Endothelial cell of umbilical vein (primary cell): Measurements from ENCODE around the gene PRR5. TPM values are rescaled to one million over a fixed set of nuclear protein-coding genes. Genes with fewer than 3 reads are reported as not detected.
"Not testable (repeated sequence)": the region's sequence is repeated elsewhere in the genome, so short reads cannot be mapped to it uniquely, and the experiment has no call there.

ENCODE experiments used
- BruUV-seq: library from RNA; stranded (reverse); fragments of 400-500 nt; replicated peaks from 2 replicates; lab custom pipeline; 2021; lab: Mats Ljungman, UMichigan
- CTCF ChIA-PET: fragments of 300-600, 350-600 bp; sonication (Branson Sonifier 250); formaldehyde crosslinking; loops from one replicate; lab custom pipeline; 2021; ENCODE audit warnings: antibody characterized with exemption, inconsistent platforms; lab: Charles Lee
- POLR2A ChIA-PET: fragments of 300-600, 350-600 bp; sonication (Branson Sonifier 250); formaldehyde crosslinking; loops from one replicate; lab custom pipeline; 2021; ENCODE audit warnings: antibody characterized with exemption, inconsistent platforms; lab: Charles Lee
- DNase-seq: peaks from one replicate; pipeline ENCODE4 v3.0.0-alpha.2; 2011; ENCODE audit warnings: low read depth, low spot score
- FAIRE-seq: peaks from 2 replicates; lab custom pipeline; 2011; peaks lifted over from hg19 to GRCh38; lab: Jason Lieb, UNC
- H2AFZ ChIP-seq: 2 replicates; pipeline ENCODE4 v1.6.0; 2012; ENCODE audit warnings: low read depth, low read length, control low read depth, inconsistent platforms
- H3K27ac ChIP-seq: 2 replicates; pipeline ENCODE4 v1.5.1; 2011; ENCODE audit warnings: low read depth, mild to moderate bottlenecking, control low read depth, low read length, moderate library complexity; ENCODE audit not compliant: insufficient read depth
- H3K27me3 ChIP-seq, 2 experiments: 2 replicates each; pipeline versions ENCODE4 v1.6.0 to v1.6.1; 2011; ENCODE audit warnings: low read length in 2 of 2, mixed read lengths in 1 of 2; ENCODE audit not compliant: control insufficient read depth in 2 of 2, insufficient read depth in 2 of 2
- H3K36me3 ChIP-seq, 2 experiments: 2 replicates in 1 of 2; 3 replicates in 1 of 2; pipeline ENCODE4 v1.5.1; 2011; ENCODE audit warnings: low read length in 2 of 2, mild to moderate bottlenecking in 1 of 2, moderate library complexity in 1 of 2; ENCODE audit not compliant: control insufficient read depth in 2 of 2, insufficient read depth in 2 of 2; ENCODE audit errors: extremely low read depth in 1 of 2
- H3K4me1 ChIP-seq: 3 replicates; pipeline ENCODE4 v1.5.1; 2011; ENCODE audit warnings: mild to moderate bottlenecking, low read length; ENCODE audit not compliant: control insufficient read depth, insufficient read depth; ENCODE audit errors: extremely low read depth
- H3K4me2 ChIP-seq: 2 replicates; pipeline ENCODE4 v1.6.1; 2011; ENCODE audit warnings: low read length, control low read depth, mixed read lengths; ENCODE audit not compliant: insufficient read depth
- H3K4me3 ChIP-seq, 3 experiments: fragments of 200-600 bp in 1 of 3; sonication (generic), shearing (Covaris generic) in 1 of 3; replicated peaks in 1 of 3; 2 replicates each; pipeline ENCODE4 v1.5.1; 2011 to 2016; ENCODE audit warnings: control low read depth in 3 of 3, low read length in 3 of 3, mild to moderate bottlenecking in 2 of 3, inconsistent platforms in 1 of 3, low read depth in 1 of 3, moderate library complexity in 1 of 3; ENCODE audit not compliant: insufficient read depth in 1 of 3
- H3K79me2 ChIP-seq: 2 replicates; pipeline ENCODE4 v1.6.0; 2012; ENCODE audit warnings: low read length, inconsistent platforms; ENCODE audit not compliant: control insufficient read depth, insufficient read depth
- H3K9ac ChIP-seq: replicated peaks from 2 replicates; pipeline ENCODE3; 2011; ENCODE audit warnings: low read length, control low read depth; ENCODE audit not compliant: insufficient read depth; ENCODE audit errors: extremely low read depth
- H3K9me1 ChIP-seq: replicated peaks from 3 replicates; pipeline ENCODE4 v1.6.0; 2011; ENCODE audit warnings: mild to moderate bottlenecking, low read length; ENCODE audit not compliant: control insufficient read depth, insufficient read depth; ENCODE audit errors: extremely low read depth
- H3K9me3 ChIP-seq: replicated peaks from 2 replicates; pipeline ENCODE4 v1.5.1; 2012; ENCODE audit warnings: low read length, inconsistent platforms; ENCODE audit not compliant: control insufficient read depth, insufficient read depth
- H4K20me1 ChIP-seq: replicated peaks from 2 replicates; pipeline ENCODE3; 2011; ENCODE audit warnings: mild to moderate bottlenecking, low read length; ENCODE audit not compliant: control insufficient read depth, insufficient read depth; ENCODE audit errors: extremely low read depth
- EZH2 ChIP-seq: IDR thresholded peaks from 2 replicates; pipeline ENCODE4 v1.6.1; 2012; ENCODE audit warnings: borderline replicate concordance, low read depth, mild to moderate bottlenecking, moderate library complexity, low read length, inconsistent platforms; ENCODE audit not compliant: severe bottlenecking
- FOS ChIP-seq: IDR thresholded peaks from 2 replicates; pipeline ENCODE4 v1.6.1; 2011; ENCODE audit warnings: mild to moderate bottlenecking, low read length, moderate library complexity, borderline replicate concordance; ENCODE audit not compliant: insufficient read depth
- GATA2 ChIP-seq: IDR thresholded peaks from 2 replicates; pipeline ENCODE4 v1.7.0; 2011; ENCODE audit warnings: low read depth, mild to moderate bottlenecking, moderate library complexity, mixed read lengths, low read length; ENCODE audit not compliant: insufficient read length, insufficient read depth
- JUN ChIP-seq: IDR thresholded peaks from 2 replicates; pipeline ENCODE4 v1.6.1; 2011; ENCODE audit warnings: borderline replicate concordance, low read depth; ENCODE audit not compliant: insufficient read length, insufficient read depth
- MAX ChIP-seq: IDR thresholded peaks from 2 replicates; pipeline ENCODE4 v1.6.1; 2011; ENCODE audit not compliant: insufficient read depth, insufficient read length
- MYC ChIP-seq: IDR thresholded peaks from one replicate; pipeline ENCODE4 v1.6.1; 2011; ENCODE audit warnings: mild to moderate bottlenecking, low read depth, low read length
- POLR2A ChIP-seq: IDR thresholded peaks from 2 replicates; pipeline ENCODE4 v1.6.1; 2012; ENCODE audit warnings: low read depth, mild to moderate bottlenecking, control low read depth, low read length
- POLR2AphosphoS5 ChIP-seq: IDR thresholded peaks from 2 replicates; pipeline ENCODE4 v1.6.1; 2012; ENCODE audit warnings: low read depth, mild to moderate bottlenecking, control low read depth, low read length, moderate library complexity; ENCODE audit not compliant: insufficient read depth
- dilution Hi-C: fragments of 300-500 bp; cut with MboI; formaldehyde crosslinking; loops from one replicate; pipeline ENCODE4 v1.15.0; 2019; ENCODE audit warnings: low sequenced_read_pairs; ENCODE audit not compliant: extremely low pct_ligation_motif_present
- intact Hi-C: fragments of 100-400 bp; cut with micrococcal nuclease; formaldehyde crosslinking; loops from one replicate; pipeline ENCODE4 v1.10.0; 2022
- polyA plus RNA-seq, 4 experiments: library from polyadenylated mRNA; depleted of rRNA in 3 of 4; stranded (reverse) in 3 of 4; unstranded in 1 of 4; fragments of >200 nt; gene quantifications; 2 replicates each; pipeline versions ENCODE4 v1.2.1 to v1.2.3, GENCODE V29; 2011 to 2012; ENCODE audit warnings: missing spikeins in 1 of 4
- total RNA-seq: library from RNA; stranded (reverse); gene quantifications from 2 replicates; pipeline ENCODE4 v1.2.3, GENCODE V29; 2021
- TF ChIP-seq, protein P1 (sequence below), 2 donors: IDR thresholded peaks; 1 replicate in 1 of 2; 2 replicates in 1 of 2; pipeline ENCODE4 v1.5.1; 2011; ENCODE audit warnings: low read length in 2 of 2, mild to moderate bottlenecking in 2 of 2, moderate library complexity in 2 of 2, control low read depth in 1 of 2, inconsistent platforms in 1 of 2, low read depth in 1 of 2; ENCODE audit not compliant: insufficient read depth in 1 of 2; ENCODE audit errors: extremely low read depth in 1 of 2

The PRR5 gene
- total and polyA plus RNA-seq, 2 donors (not counting 3 experiments of a cell fraction or from before 2014, with no cell fraction given): 4.3 to 9.0 TPM

DNA sequence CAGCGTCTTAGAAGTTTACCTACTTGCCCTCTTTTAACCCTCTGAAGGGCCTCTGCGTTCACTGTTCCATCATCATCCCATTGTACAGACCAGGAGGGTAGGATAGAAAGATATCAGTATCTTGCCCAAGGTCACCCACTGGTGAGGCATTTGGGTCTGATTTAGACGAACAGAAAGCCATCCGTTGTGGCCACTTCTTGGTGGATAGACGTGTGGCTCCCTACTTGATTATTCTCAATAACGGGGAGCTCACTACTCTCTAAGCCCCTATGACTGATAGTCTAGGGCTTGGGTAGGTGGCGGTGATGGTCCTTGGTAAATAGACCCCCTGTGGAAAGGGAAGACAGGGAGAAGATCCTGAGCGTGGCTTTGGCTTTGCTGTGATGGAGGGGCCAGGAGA, 28.6 kb upstream of the PRR5 start:
- Histone ChIP-seq H3K79me2 (no peaks in the 10 kb centered on the region), H3K4me3 (no peak overlapping the region), H3K4me2 (no peak overlapping the region), H3K36me3 (no peaks in the 10 kb centered on the region), H3K4me1 (no peaks in the 10 kb centered on the region), H2AFZ (no peak overlapping the region), H4K20me1 (no peaks in the 10 kb centered on the region), H3K9me1 (no peaks in the 10 kb centered on the region), H3K27ac (no peak overlapping the region), H3K27me3 (peaks cover 0 to 2% of the 10 kb centered on the region in 2 experiments), H3K9ac (no peak overlapping the region), H3K9me3 (no peaks in the 10 kb centered on the region)
- no TSS peak for BruUV-seq
- intact Hi-C loops (no loop called here), dilution Hi-C loops (no loop called here)
- no peak for FAIRE-seq
- DNase-seq: no peak
- POLR2A ChIA-PET: no interaction called here
- TF ChIP-seq POLR2A: no peak
- no peak for TF ChIP-seq POLR2AphosphoS5
- no peak for TF ChIP-seq GATA2
- no peak for TF ChIP-seq MYC
- TF ChIP-seq EZH2: no peak
- TF ChIP-seq JUN: no peak
- TF ChIP-seq, protein P1, sequence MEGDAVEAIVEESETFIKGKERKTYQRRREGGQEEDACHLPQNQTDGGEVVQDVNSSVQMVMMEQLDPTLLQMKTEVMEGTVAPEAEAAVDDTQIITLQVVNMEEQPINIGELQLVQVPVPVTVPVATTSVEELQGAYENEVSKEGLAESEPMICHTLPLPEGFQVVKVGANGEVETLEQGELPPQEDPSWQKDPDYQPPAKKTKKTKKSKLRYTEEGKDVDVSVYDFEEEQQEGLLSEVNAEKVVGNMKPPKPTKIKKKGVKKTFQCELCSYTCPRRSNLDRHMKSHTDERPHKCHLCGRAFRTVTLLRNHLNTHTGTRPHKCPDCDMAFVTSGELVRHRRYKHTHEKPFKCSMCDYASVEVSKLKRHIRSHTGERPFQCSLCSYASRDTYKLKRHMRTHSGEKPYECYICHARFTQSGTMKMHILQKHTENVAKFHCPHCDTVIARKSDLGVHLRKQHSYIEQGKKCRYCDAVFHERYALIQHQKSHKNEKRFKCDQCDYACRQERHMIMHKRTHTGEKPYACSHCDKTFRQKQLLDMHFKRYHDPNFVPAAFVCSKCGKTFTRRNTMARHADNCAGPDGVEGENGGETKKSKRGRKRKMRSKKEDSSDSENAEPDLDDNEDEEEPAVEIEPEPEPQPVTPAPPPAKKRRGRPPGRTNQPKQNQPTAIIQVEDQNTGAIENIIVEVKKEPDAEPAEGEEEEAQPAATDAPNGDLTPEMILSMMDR (IDR thresholded peaks at IDR 0.05; ENCODE audit: extremely low read depth in 1 of 2, insufficient read depth in 1 of 2, low read depth in 1 of 2, low read length in 2 of 2): no peak
- TF ChIP-seq MAX: no peak
- no peak for TF ChIP-seq FOS
- CTCF ChIA-PET: interaction anchor here (5.4 kb wide), 1 partner anchor 10 kb away, joined by 35 read pairs; no protein-coding TSS in a partner anchor

DNA sequence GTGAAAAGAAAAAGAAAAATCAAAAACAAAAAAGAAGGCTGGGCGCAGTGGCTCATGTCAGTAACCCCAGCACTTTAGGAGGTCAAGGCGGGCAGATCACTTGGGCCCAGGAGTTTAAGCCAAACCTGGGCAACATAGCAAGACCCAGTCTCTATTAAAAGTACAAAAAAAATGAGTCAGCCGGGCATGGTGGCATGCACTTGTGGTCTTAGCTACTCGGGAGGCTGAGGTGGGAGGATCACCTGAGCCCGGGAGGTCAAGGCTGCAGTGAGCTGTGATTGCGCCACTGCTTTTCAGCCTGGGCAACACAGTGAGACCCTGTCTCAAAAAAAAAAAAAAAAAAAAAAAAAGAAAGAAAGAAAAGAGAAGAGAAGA, 26.0 kb upstream of the PRR5 start:
- intact Hi-C loops, H3K79me2 ChIP-seq, DNase-seq, H3K9me1 ChIP-seq, POLR2A ChIA-PET, H4K20me1 ChIP-seq, H3K36me3 ChIP-seq, H3K27ac ChIP-seq, H3K4me1 ChIP-seq, H3K4me3 ChIP-seq, H3K9ac ChIP-seq, H3K9me3 ChIP-seq, H2AFZ ChIP-seq, H3K27me3 ChIP-seq, H3K4me2 ChIP-seq, BruUV-seq, FAIRE-seq, dilution Hi-C loops: not testable (repeated sequence)
- CTCF ChIA-PET: interaction anchor here (2.0 kb wide), 1 partner anchor 9 kb away, joined by 7 read pairs; no protein-coding TSS in a partner anchor
